GM19324 (cell line): ENCODE measurements around the gene NECTIN4.
"Not testable (repeated sequence)": the region's sequence is repeated elsewhere in the genome, so short reads cannot be mapped to it uniquely, and the experiment has no call there.

Source experiments
- ATAC-seq: cut with Tn5 transposase; IDR thresholded peaks from one replicate; pipeline ENCODE4 v1.9.1; 2021; ENCODE audit warnings: mild to moderate bottlenecking, moderate library complexity; ENCODE audit not compliant: unreplicated experiment, low FRiP score

Gene NECTIN4

DNA sequence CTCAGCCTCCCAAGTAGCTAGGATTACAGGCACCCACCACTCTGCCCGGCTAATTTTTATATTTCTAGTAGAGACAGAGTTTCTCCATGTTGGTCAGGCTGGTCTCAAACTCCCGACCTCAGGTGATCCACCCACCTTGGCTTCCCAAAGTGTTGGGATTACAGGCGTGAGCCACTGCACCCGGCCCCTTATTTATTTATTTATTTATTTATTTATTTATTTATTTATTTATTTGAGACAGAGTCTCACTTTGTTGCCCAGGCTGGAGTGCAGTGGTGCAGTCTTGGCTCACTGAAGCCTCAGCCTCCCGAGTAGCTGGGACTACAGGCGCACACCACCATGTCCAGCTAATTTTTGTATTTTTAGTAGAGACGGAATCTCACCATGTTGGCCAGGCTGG, 23.7 kb downstream of the NECTIN4 start:
- ATAC-seq, result not testable (repeated sequence)

- ATAC-seq, result not testable (repeated sequence)
These were observed 25.4 kb downstream of the NECTIN4 start for GRCh38 chr1:161063936-161064335.

DNA sequence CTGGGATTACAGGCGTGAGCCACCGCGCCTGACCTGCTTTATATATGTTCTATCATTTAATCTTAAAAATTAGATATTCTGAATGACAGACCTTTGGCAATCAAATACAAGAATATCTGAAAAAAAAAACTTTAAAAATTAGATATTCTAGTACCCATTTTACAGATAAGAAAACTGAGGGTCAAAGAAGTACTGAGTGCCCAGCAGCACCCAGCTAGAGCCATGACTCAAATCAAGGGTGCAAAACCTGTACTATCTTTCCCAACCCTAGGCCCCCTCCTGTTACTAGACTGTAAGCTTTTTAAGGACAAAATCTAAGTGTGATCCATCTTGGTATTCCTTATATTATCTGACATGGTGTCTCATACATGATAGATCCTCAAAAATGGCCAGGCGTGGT, 27.9 kb downstream of the NECTIN4 start:
- ATAC-seq, result no peak

DNA sequence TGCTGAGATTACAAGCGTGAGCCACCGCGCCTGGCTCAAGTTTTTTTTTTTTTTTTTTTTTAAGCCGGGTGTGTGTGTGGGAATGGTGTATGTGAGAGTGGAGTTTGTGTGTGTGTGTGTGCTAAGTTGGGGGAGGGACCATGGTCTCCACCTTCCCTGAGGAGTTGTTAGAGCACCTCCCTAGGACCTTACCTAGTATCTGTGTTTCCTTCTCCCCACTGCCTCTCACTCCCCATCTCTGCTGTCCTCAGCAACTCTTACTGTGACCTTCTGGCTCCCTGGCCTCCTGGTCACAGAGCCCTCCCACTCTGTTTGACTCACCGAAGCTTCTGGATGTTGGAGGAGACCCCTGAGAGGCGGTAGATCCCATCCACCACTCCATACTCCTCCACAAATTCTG, 30.1 kb downstream of the NECTIN4 start:
- no peak for ATAC-seq

DNA sequence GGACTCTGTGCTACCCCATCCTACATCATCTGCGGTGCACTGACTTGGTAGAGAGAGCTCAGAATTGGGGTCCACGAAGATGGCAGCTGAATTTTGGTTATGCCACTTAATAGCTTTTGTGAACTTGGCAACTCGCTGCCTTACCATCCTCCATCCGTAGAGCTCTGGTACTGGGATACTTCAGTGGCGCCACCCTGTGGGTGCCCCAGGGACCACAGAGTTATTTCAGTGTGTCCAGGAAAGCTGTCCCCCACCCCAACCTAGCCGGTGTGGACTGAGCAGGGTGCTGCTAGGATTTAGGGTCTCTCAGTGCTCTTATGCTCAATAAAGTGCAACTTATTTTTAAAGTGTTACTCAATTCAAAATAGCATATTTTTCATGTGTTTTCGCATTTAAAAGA, 34.6 kb downstream of the NECTIN4 start:
- no peak for ATAC-seq

GRCh38 chr1:161054232-161054631, 35.1 kb downstream of the NECTIN4 start:
- ATAC-seq, result no peak

DNA sequence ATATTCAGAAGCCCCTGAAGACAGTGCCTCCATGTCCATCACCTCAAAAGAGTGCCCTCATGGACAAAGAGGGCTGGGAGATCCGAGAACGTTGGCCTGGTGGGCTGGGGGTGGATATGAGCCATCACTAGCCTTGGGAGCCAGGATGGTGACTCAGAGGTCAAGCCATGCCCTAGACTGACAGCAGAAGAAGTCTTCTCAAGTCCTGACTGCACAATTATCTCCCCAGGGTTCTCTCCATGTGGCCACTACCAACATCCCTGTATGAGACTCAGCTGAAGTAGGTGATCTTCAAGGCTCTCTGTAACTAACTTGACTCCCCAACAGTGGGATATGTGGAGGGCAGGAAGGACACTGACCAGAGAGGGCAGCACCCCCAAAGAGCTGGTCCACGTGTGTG, 36.5 kb downstream of the NECTIN4 start:
- ATAC-seq, result no peak

GRCh38 chr1:161051219-161051618, 38.1 kb downstream of the NECTIN4 start:
- ATAC-seq, result no peak

DNA sequence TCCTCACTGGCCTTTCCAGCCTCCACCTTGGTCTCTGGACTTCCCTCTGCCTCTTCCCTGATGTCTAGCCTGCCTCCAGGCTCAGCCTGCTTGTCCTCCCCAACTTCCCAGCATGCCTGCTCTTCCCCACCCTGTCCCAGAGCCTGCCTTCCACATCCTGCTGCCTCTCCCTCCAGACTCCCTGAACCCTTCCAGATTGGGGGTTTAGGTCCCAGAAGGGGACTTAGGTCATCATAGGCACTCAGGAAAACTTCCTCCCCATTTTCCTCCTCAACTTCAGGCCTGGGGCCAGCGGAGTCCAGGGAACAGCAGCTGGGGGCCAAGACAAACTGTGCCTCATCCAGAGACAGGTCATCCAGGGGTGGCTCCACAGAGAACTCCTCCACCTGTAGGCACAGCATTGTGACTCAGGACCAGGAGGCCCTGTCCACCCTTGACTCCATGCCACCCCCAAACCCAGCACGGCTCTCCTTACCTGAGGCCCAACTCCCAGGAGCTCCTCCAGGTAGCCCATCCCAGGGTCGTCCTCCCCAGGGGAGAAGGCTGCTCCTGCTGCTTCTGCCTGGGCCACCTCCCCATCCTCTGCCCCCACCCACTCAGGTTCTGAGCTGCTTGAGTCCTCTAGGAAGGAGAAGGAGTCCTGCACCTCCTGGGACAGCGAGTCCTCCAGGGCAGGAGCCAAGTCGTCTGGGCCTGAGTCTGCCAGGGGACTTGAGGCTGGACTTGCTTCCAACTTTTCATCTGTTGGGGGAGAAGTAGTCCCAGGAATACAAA, 40.2 kb downstream of the NECTIN4 start:
- no peak for ATAC-seq

- no peak for ATAC-seq
These were observed 41.6 kb downstream of the NECTIN4 start for GRCh38 chr1:161047436-161048420.

DNA sequence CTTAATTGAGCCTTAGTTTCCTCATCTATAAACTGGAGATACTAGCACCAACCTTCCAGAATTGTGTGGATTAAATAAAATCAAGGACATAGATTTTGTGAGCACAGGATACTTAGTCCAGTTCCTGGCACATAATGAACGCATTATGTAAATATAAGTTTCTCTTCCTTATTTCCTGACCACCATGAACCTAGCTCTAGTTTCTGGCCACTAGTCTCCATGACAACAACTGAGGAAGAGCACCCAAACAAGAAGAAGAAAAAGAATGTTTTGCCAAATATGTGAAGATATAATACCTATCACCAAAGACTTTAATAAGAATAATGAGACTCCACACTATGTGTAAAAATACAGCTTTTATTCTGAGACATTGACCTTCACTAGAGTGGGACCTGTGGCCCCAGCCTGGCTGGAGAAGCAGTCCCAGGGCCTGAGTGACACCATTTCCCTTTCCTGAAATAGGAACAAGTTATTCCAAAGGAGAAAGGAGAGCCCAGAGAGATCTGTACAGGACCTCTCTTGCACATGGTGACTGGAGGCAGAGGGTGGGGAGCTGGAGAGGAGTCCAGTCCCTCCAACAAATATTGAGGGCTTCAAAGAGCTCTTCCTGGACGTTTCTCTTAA, 42.6 kb downstream of the NECTIN4 start:
- no peak for ATAC-seq

DNA sequence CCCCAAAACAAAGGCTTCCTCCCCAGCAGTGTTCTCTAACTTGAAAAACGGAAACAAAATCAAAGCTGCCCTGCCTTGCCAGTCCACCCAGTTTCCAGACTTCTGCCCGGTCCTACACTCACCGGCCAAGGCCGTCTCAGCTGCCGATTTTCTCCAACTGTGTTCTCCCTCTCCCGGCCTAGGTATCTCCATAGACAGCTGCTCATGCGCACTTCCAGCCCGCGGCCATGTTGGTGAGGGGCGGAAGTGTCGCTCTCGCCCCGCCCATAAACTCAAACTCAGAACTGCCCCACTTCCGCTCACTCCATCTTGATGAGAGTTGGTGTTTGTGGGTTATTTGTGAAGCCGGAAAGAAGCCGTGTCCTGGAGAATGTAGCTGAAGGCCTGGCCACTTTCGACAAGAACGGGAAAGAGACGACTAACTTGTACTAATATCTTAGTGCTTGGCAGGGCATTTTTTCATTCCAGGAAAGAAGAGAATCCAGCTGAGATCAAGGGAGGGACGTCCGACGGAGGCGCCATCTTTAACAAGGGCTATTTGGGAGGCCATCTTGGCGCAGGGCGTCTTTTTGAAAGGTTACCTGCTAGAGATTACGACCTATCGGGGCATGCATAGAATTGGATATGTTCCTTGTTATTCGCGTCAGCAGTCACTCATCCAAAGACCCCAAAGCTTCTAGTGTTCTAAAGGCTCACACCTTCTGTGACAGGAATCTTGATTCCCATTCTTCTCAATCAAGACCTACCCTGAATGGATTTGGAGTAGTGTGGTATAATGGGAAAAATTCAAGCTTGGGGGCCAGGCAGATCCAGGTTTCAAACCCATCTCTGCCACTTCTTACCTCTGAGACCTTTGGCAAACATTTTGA, 43.4 kb downstream of the NECTIN4 start, which contains the start of gene USF1:
USF1 (minus strand) TSS at position 242 of the 869 bp plus-strand sequence. CDS start 2,702 bp downstream, outside the sequence.
- ATAC-seq, result peak; percentile 66

DNA sequence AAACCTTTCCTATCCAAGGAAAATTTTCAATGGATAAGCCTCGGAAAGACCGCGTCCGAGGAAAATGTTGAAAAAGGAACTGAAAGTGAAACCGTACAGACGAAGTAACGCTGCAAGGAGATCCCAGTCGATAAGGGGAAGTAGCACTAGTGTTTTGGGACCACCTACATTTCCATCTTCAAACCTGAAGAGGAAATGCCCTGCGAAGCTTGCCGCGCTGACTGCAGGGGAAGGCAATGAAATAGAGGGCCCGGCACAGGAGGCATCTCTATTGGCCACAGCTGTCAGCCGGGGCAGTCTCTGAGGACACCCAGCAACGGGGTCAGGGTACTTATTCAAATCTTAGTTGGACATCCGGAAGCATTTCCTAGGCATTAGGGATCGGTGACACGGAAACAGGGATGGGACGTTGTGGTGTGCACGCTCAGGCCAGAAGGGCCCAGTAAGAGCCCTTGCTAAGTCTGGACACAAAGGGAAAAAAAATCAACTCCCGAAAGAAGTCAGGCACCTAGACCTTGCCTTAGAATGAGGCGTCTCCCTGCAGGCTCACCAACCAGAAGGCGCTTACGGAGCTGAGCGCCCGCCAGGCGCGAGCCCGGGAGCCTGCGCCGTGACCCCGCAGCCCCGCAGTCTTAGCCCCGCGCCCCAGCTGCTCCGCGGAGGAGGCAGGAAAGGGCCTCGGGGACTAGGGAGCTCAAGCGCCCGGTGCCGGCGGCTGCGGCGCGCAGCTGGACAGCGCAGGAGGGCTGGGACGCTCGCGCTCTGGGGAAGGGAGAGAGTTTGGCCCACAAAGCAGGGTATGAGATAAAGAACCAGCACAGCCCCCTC, 44.2 kb downstream of the NECTIN4 start:
- ATAC-seq, result peak; percentile 42

- ATAC-seq, result no peak
These were observed 44.8 kb downstream of the NECTIN4 start for GRCh38 chr1:161044535-161044907.

GRCh38 chr1:161039546-161039945, 49.8 kb downstream of the NECTIN4 start:
- ATAC-seq, result no peak

DNA sequence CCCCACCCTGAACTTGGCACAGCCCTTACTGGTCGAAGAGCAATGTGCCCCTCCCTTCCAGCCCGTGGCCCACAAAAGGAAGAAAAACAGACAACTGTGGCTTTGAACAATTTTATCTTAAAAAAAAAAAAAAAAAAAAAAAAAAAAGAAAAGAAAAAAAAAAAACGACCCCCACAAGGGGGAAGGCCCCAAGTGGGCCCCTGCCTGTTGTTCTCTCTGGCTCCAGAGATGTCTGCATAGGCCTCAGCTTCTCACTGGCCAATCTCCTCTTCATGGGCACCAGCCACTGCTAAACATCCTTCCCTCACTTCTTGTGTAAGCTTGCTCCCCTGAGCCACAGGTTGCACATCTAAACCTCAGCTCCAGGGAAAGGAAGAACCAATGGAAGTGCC, 50.2 kb downstream of the NECTIN4 start:
- ATAC-seq, result no peak

- ATAC-seq, result peak; percentile 81
These were observed 50.7 kb downstream of the NECTIN4 start, which contains the start of gene TSTD1 for GRCh38 chr1:161038523-161039153. Gene TSTD1, minus strand, starts transcription at chr1:161038964. Its CDS starts 75 bp downstream, at chr1:161038889.

DNA sequence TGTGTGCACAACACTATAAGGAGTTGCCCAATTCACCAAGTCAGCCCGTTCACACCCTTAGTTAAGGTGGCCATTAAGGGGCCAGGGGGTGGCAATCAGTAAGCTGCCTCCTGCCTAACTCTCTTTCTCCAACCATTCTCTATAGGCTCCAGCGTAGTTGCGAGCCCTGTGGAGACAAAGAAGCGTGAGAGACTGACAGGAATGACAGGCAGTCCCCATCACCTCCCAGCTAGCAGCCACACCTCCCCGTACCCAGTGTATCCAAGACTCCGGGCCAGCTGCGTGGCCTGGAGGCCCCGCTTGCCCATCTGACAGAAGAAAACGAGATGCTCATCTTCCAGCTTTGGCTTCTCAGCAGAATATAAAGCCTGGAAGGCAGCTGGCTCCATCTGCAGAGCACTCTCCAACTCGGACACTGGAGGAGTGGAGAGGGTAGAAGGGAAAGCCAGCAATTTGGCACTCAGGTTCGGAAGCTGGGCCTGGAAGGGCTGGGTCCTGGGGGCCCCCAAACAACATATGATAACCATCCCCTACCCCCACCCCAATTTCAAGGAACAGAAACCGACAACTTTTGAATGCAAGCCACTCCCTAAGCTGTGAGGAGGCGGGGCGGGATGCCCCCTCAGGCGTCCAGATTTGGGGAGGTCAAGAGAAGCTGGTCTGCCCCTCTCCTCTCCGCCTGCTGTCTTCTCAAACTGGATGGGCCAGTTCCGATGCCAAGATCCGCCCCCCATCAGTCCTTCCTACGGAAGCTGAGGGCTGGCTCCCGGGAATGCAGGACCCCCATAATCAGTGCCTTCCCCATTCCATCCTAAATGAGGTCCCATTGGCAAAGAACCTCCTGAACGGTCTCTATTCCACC, 51.5 kb downstream of the NECTIN4 start:
- ATAC-seq, result no peak
